H1 (cell line): ENCODE data around the gene KLHDC7B. TPM values are rescaled to one million over a fixed set of nuclear protein-coding genes. Genes with fewer than 3 reads are reported as not detected.

Experiments used
- CEBPB ChIP-seq: IDR thresholded peaks from 2 replicates; pipeline ENCODE4 v1.6.1; 2012; ENCODE audit warnings: low read depth, low read length
- CHD2 ChIP-seq: IDR thresholded peaks from 2 replicates; pipeline ENCODE4 v1.6.1; 2012; ENCODE audit warnings: low read length, improper control_type of control experiment
- CREB1 ChIP-seq: IDR thresholded peaks from 2 replicates; pipeline ENCODE4 v1.6.1; 2012; ENCODE audit warnings: inconsistent platforms
- FOSL1 ChIP-seq: IDR thresholded peaks from 2 replicates; pipeline ENCODE4 v1.6.1; 2011; ENCODE audit warnings: mild to moderate bottlenecking, low read depth, low read length, moderate library complexity; ENCODE audit not compliant: insufficient read depth
- KDM4A ChIP-seq: IDR thresholded peaks from one replicate; pipeline ENCODE4 v1.7.1; 2012; ENCODE audit warnings: low read depth, mild to moderate bottlenecking, moderate library complexity, low read length, inconsistent platforms; ENCODE audit not compliant: severe bottlenecking
- PHF8 ChIP-seq: fragments of 200-600 bp; sonication (generic); conservative IDR thresholded peaks from 2 replicates; pipeline ENCODE4 v1.7.1; 2012; ENCODE audit warnings: low read depth, mild to moderate bottlenecking, inconsistent platforms, low read length, moderate library complexity
- POU5F1 ChIP-seq: IDR thresholded peaks from 2 replicates; pipeline ENCODE4 v1.6.1; 2011; ENCODE audit warnings: low read depth, mild to moderate bottlenecking, low read length, moderate library complexity
- RBBP5 ChIP-seq: IDR thresholded peaks from 2 replicates; pipeline ENCODE4 v1.7.1; 2012; ENCODE audit warnings: low read depth, mild to moderate bottlenecking, inconsistent platforms, low read length, moderate library complexity, borderline replicate concordance
- SIX5 ChIP-seq: IDR thresholded peaks from 2 replicates; pipeline ENCODE4 v1.6.1; 2011; ENCODE audit warnings: mild to moderate bottlenecking, low read depth, low read length
- TBP ChIP-seq: IDR thresholded peaks from 2 replicates; pipeline ENCODE4 v1.6.1; 2011; ENCODE audit warnings: low read depth, low read length, improper control_type of control experiment
- ZNF274 ChIP-seq: IDR thresholded peaks from 2 replicates; pipeline ENCODE4 v1.7.0; 2012; ENCODE audit warnings: low read length, borderline replicate concordance; ENCODE audit errors: extremely low read depth
- polyA plus RNA-seq, 7 experiments: library from polyadenylated mRNA; depleted of rRNA in 3 of 7; stranded (reverse) in 5 of 7; unstranded in 2 of 7; fragments of >200 nt in 5 of 7; fragments of 200-250 nt in 2 of 7; gene quantifications; 1 replicate in 5 of 7; 2 replicates in 1 of 7; 4 replicates in 1 of 7; pipeline versions ENCODE4 v1.2.1 to v1.2.3, GENCODE V29; 2011 to 2013; ENCODE audit warnings: missing spikeins in 2 of 7, mixed read lengths in 2 of 7
- total RNA-seq: library from RNA; stranded (reverse); fragmentation: NEBNext Ultra II Directional; extraction: Animal tissue kit (Norgen Biotek cat#: 25700); gene quantifications from 2 replicates; pipeline ENCODE4 v1.2.1, GENCODE V29; 2021
- TF ChIP-seq, protein P1 (sequence below), 3 experiments: IDR thresholded peaks; 1 replicate in 2 of 3; 2 replicates in 1 of 3; pipeline versions ENCODE4 v1.5.1 to v1.6.1; 2011; ENCODE audit warnings: low read length in 3 of 3, mild to moderate bottlenecking in 3 of 3, inconsistent platforms in 2 of 3, low read depth in 1 of 3, moderate library complexity in 1 of 3; ENCODE audit not compliant: insufficient read depth in 1 of 3; ENCODE audit errors: control extremely low read depth in 1 of 3
- TF ChIP-seq, protein P2 (sequence below): IDR thresholded peaks from 2 replicates; pipeline ENCODE4 v1.6.1; 2012; ENCODE audit warnings: inconsistent platforms

The KLHDC7B gene
- total and polyA plus RNA-seq, 2 of the 8 experiments (the other 6 are each of a cell fraction or from before 2014, with no cell fraction given): not detected

DNA sequence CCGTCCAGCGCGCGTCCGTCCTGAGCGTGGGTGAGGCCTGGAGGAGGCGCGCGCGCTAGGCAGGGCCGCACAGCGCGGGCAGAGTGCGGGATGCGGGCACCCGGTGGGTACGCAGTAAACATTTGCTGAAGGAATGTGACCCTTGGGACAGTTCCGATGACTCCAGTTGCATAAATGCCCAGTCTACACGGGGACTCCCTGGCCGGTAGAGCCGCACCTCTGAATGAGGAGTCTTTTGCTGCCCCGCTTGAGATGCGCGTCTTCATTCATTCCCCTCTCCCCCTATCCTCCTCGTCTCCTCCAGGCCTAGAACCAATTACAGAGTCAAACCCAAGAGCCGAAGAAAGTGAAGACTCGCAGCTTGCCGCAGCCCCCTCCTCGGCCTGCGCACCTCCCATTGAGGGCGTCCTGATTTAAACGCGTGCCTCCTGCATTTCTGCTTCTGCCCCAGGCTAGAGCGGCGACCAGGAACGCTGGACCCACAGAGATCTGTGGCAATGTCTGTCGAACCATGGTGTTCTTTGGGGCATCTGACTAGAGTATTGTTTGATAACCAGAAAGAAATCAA is 37.7 kb downstream of the KLHDC7B start (continued):
- TF ChIP-seq, protein P1, sequence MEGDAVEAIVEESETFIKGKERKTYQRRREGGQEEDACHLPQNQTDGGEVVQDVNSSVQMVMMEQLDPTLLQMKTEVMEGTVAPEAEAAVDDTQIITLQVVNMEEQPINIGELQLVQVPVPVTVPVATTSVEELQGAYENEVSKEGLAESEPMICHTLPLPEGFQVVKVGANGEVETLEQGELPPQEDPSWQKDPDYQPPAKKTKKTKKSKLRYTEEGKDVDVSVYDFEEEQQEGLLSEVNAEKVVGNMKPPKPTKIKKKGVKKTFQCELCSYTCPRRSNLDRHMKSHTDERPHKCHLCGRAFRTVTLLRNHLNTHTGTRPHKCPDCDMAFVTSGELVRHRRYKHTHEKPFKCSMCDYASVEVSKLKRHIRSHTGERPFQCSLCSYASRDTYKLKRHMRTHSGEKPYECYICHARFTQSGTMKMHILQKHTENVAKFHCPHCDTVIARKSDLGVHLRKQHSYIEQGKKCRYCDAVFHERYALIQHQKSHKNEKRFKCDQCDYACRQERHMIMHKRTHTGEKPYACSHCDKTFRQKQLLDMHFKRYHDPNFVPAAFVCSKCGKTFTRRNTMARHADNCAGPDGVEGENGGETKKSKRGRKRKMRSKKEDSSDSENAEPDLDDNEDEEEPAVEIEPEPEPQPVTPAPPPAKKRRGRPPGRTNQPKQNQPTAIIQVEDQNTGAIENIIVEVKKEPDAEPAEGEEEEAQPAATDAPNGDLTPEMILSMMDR (IDR thresholded peaks at IDR 0.05; ENCODE audit: control extremely low read depth in 1 of 3, insufficient read depth in 1 of 3, low read depth in 1 of 3, low read length in 3 of 3): no peak
- peak; percentile 14 for TF ChIP-seq KDM4A
- no peak for TF ChIP-seq POU5F1
- TF ChIP-seq FOSL1: no peak
- TF ChIP-seq ZNF274: no peak
- TF ChIP-seq, protein P2, sequence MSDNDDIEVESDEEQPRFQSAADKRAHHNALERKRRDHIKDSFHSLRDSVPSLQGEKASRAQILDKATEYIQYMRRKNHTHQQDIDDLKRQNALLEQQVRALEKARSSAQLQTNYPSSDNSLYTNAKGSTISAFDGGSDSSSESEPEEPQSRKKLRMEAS: no peak
- TF ChIP-seq TBP: no peak
- TF ChIP-seq RBBP5: no peak
- TF ChIP-seq SIX5: no peak
- no peak for TF ChIP-seq CEBPB
- no peak for TF ChIP-seq CHD2
- no peak for TF ChIP-seq CREB1
- no peak for TF ChIP-seq PHF8
